Epithelial cell of prostate (primary cell): Measurements from ENCODE around the gene ARHGAP24.

Experiments used
- DNase-seq: peaks from one replicate; pipeline ENCODE4 v3.0.0-alpha.2; 2011; ENCODE audit warnings: low read depth, low spot score
- H3K27ac ChIP-seq: fragments of 450-650 bp; 2 replicates; pipeline ENCODE4 v1.5.1; 2017; ENCODE audit warnings: mild to moderate bottlenecking

The ARHGAP24 gene

DNA sequence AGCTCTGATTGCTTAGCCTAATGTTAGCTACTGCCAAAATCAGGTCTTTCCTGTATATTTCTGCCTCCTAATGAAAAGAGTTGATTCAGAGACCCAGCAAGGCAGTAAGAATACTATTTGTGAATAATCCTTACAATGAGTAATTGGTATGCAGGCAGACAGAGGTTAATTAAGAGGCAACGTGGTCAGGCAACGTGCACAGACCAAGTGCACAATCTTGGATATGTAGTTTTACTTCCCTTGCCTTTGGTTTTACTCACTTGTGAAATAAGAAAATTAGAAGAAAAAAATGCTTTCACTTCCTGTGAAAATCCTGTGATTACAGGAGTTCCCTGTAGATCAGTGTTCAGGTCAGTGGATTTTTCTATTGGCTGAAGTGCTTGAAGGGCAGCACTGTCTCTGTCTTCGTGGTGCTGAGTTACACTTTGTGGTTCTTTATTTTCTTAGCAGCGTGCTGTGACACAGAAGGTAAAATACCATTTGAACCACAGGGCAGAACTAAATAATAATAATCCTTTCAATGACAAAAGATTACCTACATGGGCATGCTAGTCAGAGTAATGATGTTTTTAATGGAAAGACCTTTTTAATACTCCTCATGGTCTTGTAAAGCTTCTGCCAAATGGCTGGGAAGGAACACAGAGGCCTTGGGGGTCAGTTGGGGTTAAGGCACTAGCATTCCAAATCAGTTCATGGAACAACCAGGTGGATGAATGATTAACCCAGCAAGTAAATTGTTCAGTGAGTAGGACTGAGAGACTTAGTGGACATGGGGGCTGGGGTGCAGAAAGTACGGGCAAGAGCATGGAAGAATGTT lies 454.0 kb downstream of the ARHGAP24 start:
- no peak overlapping the region for H3K27ac ChIP-seq
- DNase-seq, result peak; percentile 37

DNA sequence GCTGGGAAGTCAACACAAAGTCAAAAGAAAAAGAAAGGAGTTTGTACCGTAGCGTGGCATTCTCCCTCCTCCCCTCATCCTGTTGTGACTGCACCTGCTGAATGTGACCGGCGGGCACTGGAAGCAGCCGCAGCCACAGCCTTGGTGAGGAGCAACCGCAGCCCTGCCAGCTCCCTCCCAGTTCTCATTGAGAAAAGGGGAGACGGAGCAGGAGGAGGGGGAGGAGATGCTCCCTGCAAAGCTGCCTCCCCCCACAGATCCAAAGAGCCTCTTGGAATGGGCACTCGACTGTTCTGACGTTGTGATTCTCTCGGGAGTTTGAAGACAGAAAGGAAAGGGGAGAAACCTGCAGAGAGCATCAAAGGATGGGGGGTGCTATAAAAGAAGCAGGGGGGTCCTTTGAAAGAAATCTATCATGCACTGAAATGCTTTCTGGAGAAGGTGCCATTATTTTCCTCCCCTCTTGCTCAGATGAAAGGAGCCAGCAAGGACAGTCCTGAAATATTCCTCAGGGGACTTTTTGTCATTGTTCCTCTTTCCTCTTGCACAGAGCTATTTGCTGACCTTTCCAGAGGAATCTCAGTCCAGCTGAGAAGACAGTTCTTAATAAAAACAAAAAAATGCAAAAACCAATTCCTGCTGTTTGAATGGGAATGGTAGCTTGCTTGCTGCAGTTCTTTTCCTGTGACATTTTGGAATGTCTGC lies 455.2 kb downstream of the ARHGAP24 start:
- no peak for DNase-seq
- H3K27ac ChIP-seq, result no peak overlapping the region

DNA sequence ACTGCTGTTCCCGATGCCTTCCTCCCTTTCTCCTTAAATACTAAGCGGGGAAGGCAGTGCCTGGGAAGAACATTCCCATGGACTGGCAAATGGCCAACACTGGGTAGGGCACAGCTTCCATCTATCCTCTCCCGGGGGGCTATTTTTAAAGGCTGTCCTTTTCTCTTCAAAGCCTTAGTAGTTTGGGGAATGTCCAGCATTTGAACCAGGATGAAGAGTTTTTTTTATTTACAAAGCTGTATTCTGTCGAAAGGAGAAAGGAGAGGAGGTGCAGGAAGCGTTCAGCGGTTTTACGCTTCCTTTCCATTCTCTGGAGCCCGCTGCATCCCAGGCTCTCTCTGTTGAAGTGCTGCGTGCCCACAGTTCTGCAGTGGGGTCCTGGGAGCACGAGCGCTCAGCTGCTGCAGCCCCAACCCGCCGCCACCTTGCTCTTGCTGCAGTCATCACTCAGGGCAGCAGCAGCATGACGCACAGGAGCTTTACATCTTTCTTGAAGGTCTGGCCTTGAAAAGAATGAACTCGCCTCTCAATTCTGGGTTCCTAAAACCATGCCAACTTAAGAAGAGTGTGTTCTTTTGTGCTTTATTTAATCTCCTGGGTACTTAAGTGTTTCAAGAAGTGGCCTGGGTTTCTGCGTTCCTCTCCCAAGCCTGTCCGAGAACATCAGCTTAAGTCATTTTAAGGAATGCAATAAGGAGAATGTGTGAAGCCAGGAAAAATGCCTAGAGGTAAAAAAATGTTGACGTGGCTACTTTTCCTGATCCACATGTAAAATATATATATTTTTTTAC lies 457.7 kb downstream of the ARHGAP24 start:
- no peak overlapping the region for H3K27ac ChIP-seq

DNA sequence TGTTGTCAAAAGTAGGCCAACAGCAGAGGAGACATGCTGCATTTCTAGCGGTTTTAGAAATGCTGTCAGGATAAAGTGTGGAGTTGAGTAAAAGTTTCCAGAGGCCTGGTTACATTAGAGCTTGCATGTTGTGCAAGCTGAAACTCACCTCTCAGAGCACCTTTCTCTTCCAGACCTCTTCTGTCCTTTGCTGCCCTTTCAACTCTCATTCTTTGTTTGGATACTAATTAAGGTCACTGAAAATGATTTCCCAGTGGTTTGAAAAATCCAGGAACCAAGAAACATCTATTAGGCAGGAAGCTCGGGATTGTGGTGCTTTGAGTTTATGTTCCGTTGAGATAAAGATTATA lies 458.3 kb downstream of the ARHGAP24 start:
- no peak for DNase-seq
- H3K27ac ChIP-seq, result no peak overlapping the region

More for the DNA sequence above, 457.7 kb downstream of the ARHGAP24 start:
- DNase-seq, result no peak

DNA sequence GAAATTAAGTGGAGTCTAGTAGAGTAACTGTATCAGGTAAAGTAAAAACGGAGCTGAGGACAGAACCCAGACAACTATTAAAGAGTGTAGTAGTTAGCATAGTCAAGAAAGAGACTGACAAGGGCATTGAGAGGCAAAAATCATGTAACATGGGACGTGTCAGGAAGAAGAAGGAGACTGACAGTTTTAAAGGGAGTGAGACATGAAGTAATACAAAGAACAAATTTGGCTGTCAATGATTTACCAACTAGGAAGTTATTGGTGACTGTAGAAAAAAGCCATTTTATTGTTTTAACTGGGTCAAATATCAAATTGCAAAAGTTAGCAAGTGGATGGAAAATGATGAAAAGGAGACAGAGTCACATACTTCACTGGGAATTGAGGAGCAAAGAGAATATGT lies 462.6 kb downstream of the ARHGAP24 start:
- H3K27ac ChIP-seq, result no peak overlapping the region
- no peak for DNase-seq

DNA sequence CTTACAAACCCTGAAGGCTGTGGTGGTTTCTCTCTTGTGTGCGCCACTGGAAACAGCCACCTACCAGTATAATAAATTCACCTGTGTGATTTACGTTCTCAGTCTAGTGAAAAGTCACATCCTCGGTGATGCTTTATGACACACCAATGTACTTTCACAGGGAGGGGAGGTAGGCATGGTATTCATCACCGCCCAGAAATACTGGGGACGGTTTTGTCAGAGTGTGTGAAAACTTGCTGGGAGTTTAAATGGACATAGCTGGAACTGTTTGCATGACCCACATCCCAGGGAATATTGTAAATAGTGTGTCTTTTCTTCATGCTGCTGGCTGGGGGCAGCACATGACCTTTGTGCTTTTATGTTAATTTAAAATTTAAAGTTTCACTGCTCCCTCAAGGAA lies 463.1 kb downstream of the ARHGAP24 start:
- no peak overlapping the region for H3K27ac ChIP-seq
- no peak for DNase-seq

DNA sequence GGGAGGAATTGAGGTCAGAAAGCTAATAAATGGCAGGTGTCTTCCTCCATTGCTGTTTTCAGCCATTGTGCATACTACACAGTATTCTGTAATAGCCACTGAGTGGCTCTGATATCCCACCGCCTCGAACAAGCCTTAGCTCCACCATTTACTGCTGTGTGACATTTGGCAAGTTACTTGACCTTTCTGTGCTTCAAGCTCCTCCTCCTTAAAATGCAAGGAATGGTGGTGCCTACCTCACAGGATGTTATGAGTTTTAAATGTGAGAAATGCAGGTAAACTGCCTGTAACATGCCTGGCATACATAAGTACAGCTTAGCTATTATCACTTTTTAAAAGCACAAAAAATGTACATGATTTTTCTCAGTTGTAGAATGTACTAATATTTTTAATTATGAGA lies 464.0 kb downstream of the ARHGAP24 start:
- H3K27ac ChIP-seq, result no peak overlapping the region

DNA sequence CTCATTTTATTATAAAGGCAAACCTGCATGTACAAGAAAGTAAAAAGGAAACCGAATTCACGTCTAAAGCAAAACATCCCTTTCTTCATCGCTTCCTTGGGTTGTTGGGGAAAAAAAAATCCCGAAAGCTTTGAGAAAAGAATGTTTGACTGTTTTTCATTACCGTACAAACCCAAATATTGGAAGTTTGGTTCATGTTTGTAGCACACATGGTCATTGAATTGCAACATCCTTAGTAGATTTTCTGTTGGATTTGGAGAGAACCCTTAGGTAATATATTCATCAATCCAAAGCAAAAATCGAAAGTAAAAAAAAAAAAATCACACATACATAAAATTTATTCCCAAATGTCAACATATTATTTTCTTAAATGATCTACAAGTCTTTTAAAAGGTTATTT lies 464.6 kb downstream of the ARHGAP24 start:
- H3K27ac ChIP-seq, result no peak overlapping the region
- DNase-seq, result no peak

More for the DNA sequence above, 464.0 kb downstream of the ARHGAP24 start:
- no peak for DNase-seq

DNA sequence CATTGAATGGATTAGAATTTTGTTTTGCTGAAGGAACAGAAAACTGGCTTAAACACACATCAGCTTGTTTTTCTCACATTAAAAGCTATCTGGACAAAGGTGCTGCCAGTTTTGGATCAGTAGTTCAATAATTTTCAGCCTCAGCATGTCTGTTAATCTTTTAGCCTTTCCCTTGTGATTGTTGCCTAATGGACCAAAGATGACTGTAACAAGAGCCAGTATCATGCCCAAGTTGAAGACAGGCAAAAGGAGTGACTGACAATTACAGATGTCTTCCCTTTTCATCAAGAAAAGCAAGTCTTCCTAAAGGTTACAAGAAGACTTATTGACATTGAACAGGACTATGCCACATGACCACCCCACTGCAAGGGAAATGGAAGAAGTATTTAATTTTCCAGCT lies 465.2 kb downstream of the ARHGAP24 start:
- DNase-seq, result no peak
- no peak overlapping the region for H3K27ac ChIP-seq

DNA sequence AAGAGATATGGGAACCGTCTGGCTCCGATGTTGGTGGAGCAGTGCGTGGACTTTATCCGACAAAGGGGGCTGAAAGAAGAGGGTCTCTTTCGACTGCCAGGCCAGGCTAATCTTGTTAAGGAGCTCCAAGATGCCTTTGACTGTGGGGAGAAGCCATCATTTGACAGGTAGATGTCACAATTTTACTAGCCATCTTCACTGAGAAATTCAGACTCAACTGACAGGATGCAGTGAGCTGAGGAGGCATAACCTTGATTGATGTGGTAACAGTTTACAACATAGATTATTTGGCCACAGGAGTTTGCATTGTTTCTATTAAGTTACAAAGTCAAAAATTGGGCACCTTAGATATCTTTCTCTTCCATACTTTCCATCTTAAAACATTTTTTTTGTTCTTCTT lies 467.2 kb downstream of the ARHGAP24 start:
- no peak for DNase-seq
- no peak overlapping the region for H3K27ac ChIP-seq

DNA sequence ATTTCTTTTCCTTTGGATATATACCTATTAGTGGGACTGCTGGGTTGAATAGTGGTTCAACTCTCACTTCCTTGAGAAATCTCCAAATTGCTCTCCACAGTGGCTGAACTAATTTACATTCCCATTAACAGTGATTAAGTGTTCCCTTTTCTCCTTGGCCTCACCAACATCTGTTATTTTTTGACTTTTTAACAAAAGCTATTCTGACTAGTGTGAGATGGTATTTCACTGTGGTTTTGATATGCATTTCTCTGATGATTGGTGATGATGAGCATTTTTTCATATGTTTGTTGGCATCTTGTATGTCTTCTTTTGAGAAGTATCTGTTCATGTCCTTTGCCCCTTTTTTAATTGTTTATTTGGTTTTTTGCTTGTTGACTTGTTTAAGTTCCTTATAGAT lies 471.9 kb downstream of the ARHGAP24 start:
- DNase-seq, result no peak

DNA sequence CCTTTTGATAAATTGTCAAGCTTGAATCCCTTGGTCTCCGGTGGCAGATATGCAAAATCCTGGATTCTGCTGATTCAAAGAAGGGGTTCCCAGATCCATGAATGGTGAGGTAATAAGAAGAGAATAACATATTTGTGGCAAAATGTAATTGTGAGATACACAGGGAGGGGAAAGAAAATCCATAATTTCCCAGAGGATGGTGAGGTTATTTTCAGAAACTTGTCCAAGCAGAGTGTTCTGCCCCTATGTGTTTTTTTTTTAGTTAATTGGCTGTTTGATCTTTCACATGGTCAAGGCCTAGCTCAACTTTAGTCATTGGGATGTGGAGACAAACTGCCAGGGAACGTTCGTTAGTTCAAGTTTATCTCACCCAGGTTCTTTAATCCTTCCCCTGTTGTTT lies 476.1 kb downstream of the ARHGAP24 start:
- no peak overlapping the region for H3K27ac ChIP-seq
- DNase-seq, result no peak

More for the DNA sequence above, 471.9 kb downstream of the ARHGAP24 start:
- H3K27ac ChIP-seq, result no peak overlapping the region

DNA sequence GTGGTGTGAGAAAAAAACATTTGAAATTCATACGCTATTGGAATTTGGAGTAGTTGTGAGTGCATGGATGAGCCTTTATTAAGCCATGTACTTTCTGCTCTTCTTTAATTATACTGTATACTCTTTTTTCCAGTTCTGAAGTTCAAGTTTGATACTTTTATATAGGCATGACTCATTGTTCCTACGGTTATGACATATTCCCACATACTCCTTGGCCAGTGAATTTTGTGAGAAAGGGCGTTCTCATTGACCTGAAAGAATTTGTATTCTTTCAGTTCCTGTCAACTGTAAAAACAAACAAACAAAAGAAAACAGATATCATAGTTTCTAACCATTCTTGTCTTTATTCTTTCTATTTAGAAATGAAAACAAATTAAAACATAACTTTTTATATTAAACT lies 477.6 kb downstream of the ARHGAP24 start:
- no peak overlapping the region for H3K27ac ChIP-seq
- DNase-seq, result peak; percentile 5

DNA sequence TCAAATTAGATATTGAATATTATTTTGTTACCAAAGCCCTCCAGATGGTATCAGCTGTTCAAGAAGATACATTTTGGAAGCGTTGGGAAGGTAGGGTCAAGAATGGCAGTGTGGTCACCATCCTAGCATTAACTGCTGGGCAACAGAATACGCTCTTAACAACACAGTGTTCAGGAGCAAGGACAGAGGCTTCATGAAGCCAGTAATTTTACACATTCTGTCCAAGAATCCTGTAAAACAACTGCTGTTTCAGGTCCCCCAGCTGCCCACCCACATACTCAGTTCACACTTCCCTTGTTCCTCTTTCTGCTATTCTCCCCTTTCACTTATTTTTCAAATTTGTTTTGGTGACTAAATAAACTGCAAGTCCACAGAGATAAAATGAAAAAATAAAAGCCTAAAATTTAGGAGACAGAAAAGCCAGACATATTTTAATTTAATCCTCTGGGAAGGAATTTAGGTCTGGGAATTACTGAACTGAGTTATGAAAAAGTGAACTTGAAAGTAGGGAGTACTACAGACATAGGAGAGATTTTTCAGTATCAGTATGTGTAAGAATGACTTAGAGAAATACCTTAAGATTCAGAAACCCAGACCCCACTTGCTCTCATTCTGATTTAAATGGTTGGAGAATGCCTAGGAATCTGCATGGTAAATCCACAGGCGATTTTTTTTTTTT lies 478.2 kb downstream of the ARHGAP24 start:
- no peak for DNase-seq
- H3K27ac ChIP-seq, result no peak overlapping the region

DNA sequence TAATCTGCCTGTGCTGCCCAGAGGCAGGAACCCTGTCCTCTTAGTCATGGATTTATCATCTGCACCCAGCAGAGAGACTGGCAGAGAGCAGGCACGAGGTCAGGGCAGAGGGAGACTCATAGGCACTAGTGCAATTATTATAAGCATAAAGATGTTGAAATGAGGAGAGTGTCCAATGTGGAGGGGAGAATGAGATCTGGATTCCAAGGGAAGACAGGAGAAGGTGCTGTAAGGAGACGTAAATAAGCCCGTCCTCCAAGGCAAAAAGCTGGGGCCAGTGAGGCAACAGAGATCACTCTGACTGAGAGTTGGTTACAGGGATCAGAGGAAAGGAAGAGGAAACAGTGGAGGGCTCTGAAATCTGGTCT lies 478.7 kb downstream of the ARHGAP24 start:
- H3K27ac ChIP-seq, result no peak overlapping the region
- peak; percentile 55 for DNase-seq

DNA sequence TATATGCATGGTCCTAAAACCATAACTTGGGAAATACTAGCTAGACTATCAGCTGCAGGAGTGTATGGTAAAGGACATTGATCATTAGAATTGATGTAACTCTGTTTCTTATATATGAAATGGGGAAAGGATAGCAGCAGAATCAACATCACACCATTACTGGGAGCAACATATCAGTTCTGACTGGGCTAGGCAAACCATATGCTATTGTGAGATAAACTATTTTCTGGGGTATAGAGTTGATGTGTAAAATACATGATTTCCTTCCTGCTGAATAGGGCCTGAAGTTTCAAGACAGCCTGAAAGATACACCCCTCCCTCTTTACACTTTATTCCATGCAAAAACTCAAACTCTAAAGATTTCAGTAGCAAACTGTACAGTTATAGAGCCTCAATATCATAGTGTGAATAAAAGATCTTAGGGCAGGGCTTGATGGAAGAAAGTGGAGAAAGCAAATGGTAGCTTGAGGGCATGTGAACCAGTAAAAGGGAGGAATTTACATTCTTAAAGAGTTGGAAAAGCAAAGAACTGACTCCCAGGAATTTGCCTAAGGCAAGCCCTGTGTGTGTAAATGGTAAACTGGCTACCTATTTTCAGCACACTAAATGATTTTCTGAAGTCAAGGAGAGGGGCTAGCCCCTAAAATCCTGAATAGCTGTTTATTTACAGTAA lies 480.8 kb downstream of the ARHGAP24 start:
- H3K27ac ChIP-seq, result no peak overlapping the region
- no peak for DNase-seq

DNA sequence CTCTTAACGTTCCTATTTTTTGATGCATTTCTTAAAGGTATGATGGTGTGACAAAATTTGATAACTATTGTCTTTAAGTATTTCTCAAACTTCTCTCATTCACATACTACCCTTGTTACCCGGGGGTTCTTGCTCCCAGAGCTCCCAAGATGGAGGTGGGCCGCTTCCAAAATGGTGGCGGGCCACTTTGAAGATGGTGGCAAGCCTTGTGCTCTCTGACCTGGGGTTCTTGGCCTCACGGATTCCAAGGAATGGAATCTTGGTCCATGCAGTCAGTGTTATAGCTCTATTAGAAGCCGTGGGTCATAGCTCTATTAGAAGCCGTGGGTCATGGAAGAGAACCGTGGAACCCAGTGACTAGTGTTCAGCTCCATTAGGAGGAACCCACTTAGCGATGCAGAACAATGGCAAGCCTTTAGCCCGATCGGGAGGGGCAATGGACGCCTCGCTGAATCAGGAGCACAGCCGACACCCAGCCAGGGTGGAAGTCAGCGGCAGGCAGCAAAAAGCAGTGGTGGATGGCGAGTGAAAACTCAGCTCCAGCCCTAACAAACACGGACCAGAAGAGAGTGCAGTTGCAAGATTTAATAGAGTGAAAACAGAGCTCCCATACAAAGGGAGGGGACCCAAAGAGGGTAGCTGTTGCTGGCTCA lies 481.5 kb downstream of the ARHGAP24 start:
- H3K27ac ChIP-seq, result no peak overlapping the region
- no peak for DNase-seq

DNA sequence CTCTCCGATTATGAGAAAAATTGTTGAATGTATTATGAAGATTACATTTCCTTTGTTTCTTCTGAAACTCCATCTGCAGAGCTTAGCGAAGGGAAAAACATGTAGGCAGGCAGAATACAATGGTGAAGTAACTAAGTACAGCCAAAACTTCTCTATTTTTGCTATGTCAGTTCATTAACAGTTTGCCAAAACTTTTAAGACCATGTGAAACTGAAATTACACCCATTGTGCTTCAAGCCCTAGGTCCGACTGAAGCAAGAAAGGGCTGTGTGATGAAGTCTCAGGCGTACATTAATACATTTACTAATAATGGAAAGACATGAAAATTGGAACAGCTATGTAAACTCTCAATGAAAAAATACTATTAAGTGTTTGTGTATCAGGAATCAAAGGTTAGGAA lies 486.9 kb downstream of the ARHGAP24 start:
- DNase-seq, result no peak
- no peak overlapping the region for H3K27ac ChIP-seq

DNA sequence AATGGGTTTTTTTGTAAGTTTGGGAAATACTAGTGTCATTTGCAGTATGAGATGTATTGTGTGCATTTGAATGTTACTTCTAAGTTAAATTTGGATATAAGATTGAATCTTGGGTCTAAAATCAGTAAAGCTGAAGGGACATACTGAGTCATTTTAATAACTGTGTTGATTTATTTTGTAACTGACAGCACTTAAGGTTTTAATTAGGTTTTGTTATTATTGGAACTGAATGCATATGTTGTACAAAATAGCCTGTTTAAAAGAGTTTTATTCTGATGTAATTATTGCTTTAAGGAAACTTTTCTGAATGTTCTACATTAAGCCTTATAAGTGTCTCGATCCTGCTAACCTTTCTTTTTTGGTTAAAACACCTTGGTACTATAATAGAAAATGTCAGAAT lies 488.3 kb downstream of the ARHGAP24 start:
- no peak overlapping the region for H3K27ac ChIP-seq
- no peak for DNase-seq

DNA sequence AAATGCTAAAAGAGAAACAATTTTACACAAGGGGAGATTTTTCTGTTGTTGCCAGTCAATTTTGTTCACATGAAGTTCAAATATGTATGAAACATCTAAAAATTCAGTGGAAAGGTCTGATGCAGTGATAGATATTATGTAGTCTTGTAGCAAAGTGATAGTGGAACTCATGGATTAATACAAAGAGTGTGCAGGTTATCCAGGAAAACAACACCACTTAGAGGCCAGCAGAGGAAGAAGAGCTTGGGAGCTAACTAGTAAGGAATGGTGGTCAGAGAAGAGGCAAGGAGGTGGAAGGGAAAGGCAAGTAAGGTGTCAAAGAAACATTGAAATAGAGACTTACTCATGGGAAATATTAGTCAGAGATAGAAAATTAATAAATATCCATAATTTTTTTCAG lies 489.3 kb downstream of the ARHGAP24 start:
- no peak for DNase-seq
- no peak overlapping the region for H3K27ac ChIP-seq
